Endodermal cell (in vitro differentiated cells): ENCODE measurements around the gene MYH16. TPM values are rescaled to one million over a fixed set of nuclear protein-coding genes. Genes with fewer than 3 reads are reported as not detected.
A peak's percentile ranks its signal among the peaks of the same experiment; 100 is the strongest.
"Not testable (repeated sequence)": the region's sequence is repeated elsewhere in the genome, so short reads cannot be mapped to it uniquely, and the experiment has no call there.

ENCODE experiments used
- DNase-seq: peaks from one replicate; pipeline ENCODE4 v3.0.0-alpha.2; 2017
- H3K27ac ChIP-seq: 2 replicates; pipeline ENCODE4 v1.5.1; 2013; ENCODE audit warnings: mild to moderate bottlenecking, low read depth, low read length, moderate library complexity
- H3K27me3 ChIP-seq: 2 replicates; pipeline ENCODE4 v1.6.1; 2013; ENCODE audit warnings: mild to moderate bottlenecking, low read length, moderate library complexity; ENCODE audit not compliant: insufficient read depth, control insufficient read depth, poor library complexity, severe bottlenecking
- H3K36me3 ChIP-seq: 2 replicates; pipeline ENCODE4 v1.7.0; 2013; ENCODE audit warnings: mild to moderate bottlenecking, low read length, moderate library complexity; ENCODE audit not compliant: control insufficient read depth, insufficient read depth
- H3K4me1 ChIP-seq: one replicate; pipeline ENCODE4 v1.7.0; 2013; ENCODE audit warnings: low read length; ENCODE audit not compliant: control insufficient read depth, insufficient read depth
- H3K4me3 ChIP-seq: 2 replicates; pipeline ENCODE4 v1.5.1; 2013; ENCODE audit warnings: mild to moderate bottlenecking, low read length, moderate library complexity
- H3K9ac ChIP-seq: 2 replicates; pipeline ENCODE4 v1.6.1; 2013; ENCODE audit warnings: mild to moderate bottlenecking, low read length, moderate library complexity; ENCODE audit not compliant: poor library complexity, severe bottlenecking; ENCODE audit errors: extremely low read depth
- H3K9me3 ChIP-seq: 2 replicates; pipeline ENCODE4 v1.6.1; 2013; ENCODE audit warnings: mild to moderate bottlenecking, low read length, moderate library complexity; ENCODE audit not compliant: control insufficient read depth
- H3K27ac Mint-ChIP-seq: 2 replicates; pipeline ENCODE4 v1.8.0; 2020; ENCODE audit warnings: mixed read lengths
- H3K27me3 Mint-ChIP-seq: 2 replicates; pipeline ENCODE4 v1.8.0; 2021; ENCODE audit warnings: mild to moderate bottlenecking, mixed read lengths; ENCODE audit not compliant: insufficient read depth
- H3K36me3 Mint-ChIP-seq: 2 replicates; pipeline ENCODE4 v1.8.0; 2020; ENCODE audit warnings: low read depth, mixed read lengths
- H3K4me1 Mint-ChIP-seq: 2 replicates; pipeline ENCODE4 v1.8.0; 2020; ENCODE audit warnings: mixed read lengths
- H3K4me3 Mint-ChIP-seq: 2 replicates; pipeline ENCODE4 v1.8.0; 2020; ENCODE audit warnings: mild to moderate bottlenecking, moderate library complexity, mixed read lengths
- H3K9me3 Mint-ChIP-seq: 2 replicates; pipeline ENCODE4 v1.8.0; 2020; ENCODE audit warnings: mild to moderate bottlenecking, mixed read lengths
- CTCF ChIP-seq: fragments of 200-600 bp; sonication (generic); conservative IDR thresholded peaks from 2 replicates; pipeline ENCODE4 v1.5.0; 2021; ENCODE audit warnings: antibody characterized with exemption, mild to moderate bottlenecking
- WGBS, 2 experiments: methylation state at CpG; one replicate each; pipeline versions ENCODE4 v1.1.5 to v1.1.7; 2013; ENCODE audit warnings: missing lambda C conversion rate in 2 of 2, mixed read lengths in 1 of 2; ENCODE audit not compliant: insufficient coverage in 1 of 2, insufficient read length in 1 of 2; 5-methylcytosine and 5-hydroxymethylcytosine counted together
- total RNA-seq, 2 donors: library from RNA; stranded (reverse); fragmentation: NEBNext Ultra II Directional in 1 of 2; extraction: Animal tissue kit (Norgen Biotek cat#: 25700) in 1 of 2; gene quantifications; 2 replicates in 1 of 2; 3 replicates in 1 of 2; pipeline ENCODE4 v1.2.1, GENCODE V29; 2021

Gene MYH16
- total RNA-seq, 2 donors from 2014 or later = not detected

GRCh38 chr7:99326408-99326782 lies 53.8 kb downstream of the MYH16 start:
- Histone ChIP-seq H3K4me1 (peaks cover 2% of the 10 kb centered on the region), H3K27ac (peak overlapping the region; percentile 51), H3K9me3 (no peaks in the 10 kb centered on the region), H3K27me3 (no peaks in the 10 kb centered on the region), H3K9ac (peak overlapping the region; percentile 86), H3K4me3 (peak overlapping the region; percentile 100), H3K36me3 (peaks cover 9% of the 10 kb centered on the region)
- TF ChIP-seq CTCF = no peak
- Mint-ChIP-seq H3K9me3 (no peaks in the 10 kb centered on the region), H3K4me1 (peaks cover 17% of the 10 kb centered on the region), H3K36me3 (peaks cover 7% of the 10 kb centered on the region), H3K27me3 (no peaks in the 10 kb centered on the region), H3K4me3 (peak overlapping the region; percentile 90), H3K27ac (peak overlapping the region; percentile 86)
- 0 to 11% methylated on average over 8 to 10 of the region's 10 CpGs for WGBS, 2 experiments
- DNase-seq = no peak

GRCh38 chr7:99330314-99330961 lies 57.8 kb downstream of the MYH16 start:
- not testable (repeated sequence) for DNase-seq, H3K27ac ChIP-seq, H3K4me1 Mint-ChIP-seq, H3K9ac ChIP-seq, H3K27me3 ChIP-seq, H3K27me3 Mint-ChIP-seq, H3K4me3 Mint-ChIP-seq, H3K27ac Mint-ChIP-seq, H3K4me3 ChIP-seq, H3K9me3 Mint-ChIP-seq, H3K4me1 ChIP-seq, H3K9me3 ChIP-seq
- peaks cover 31% of the 10 kb centered on the region for H3K36me3 ChIP-seq
- peaks cover 31% of the 10 kb centered on the region for H3K36me3 Mint-ChIP-seq
- 85 to 86% methylated on average over 4 to 8 of the region's 8 CpGs for WGBS, 2 experiments

- H3K9me3 Mint-ChIP-seq = no peaks in the 10 kb centered on the region
- peaks cover 35% of the 10 kb centered on the region for H3K36me3 Mint-ChIP-seq
- peaks cover 36% of the 10 kb centered on the region for H3K36me3 ChIP-seq
- 87 to 100% methylated on average over 1 to 2 of the region's 2 CpGs for WGBS, 2 experiments
- H3K4me1 ChIP-seq = no peaks in the 10 kb centered on the region
- H3K9me3 ChIP-seq = no peaks in the 10 kb centered on the region
- H3K27me3 Mint-ChIP-seq = no peaks in the 10 kb centered on the region
- H3K4me3 Mint-ChIP-seq = no peak overlapping the region
- H3K27ac Mint-ChIP-seq = no peak overlapping the region
- H3K4me3 ChIP-seq = no peak overlapping the region
- TF ChIP-seq CTCF = no peak
- H3K27me3 ChIP-seq = no peaks in the 10 kb centered on the region
- DNase-seq = no peak
- no peak overlapping the region for H3K27ac ChIP-seq
- no peak overlapping the region for H3K9ac ChIP-seq
- peaks cover 9% of the 10 kb centered on the region for H3K4me1 Mint-ChIP-seq
Observed at GRCh38 chr7:99331002-99331401, 58.4 kb downstream of the MYH16 start.

GRCh38 chr7:99339595-99339994 lies 67.0 kb downstream of the MYH16 start:
- 94 to 98% methylated on average over 1 to 3 of the region's 3 CpGs for WGBS, 2 experiments
- Histone ChIP-seq H3K4me1 (no peaks in the 10 kb centered on the region), H3K9ac (no peak overlapping the region), H3K9me3 (no peaks in the 10 kb centered on the region), H3K27ac (no peak overlapping the region), H3K36me3 (peaks cover 71% of the 10 kb centered on the region), H3K27me3 (no peaks in the 10 kb centered on the region), H3K4me3 (no peak overlapping the region)
- H3K27me3 Mint-ChIP-seq = no peaks in the 10 kb centered on the region
- H3K36me3 Mint-ChIP-seq = peaks cover 69% of the 10 kb centered on the region
- no peaks in the 10 kb centered on the region for H3K9me3 Mint-ChIP-seq
- DNase-seq = no peak
- no peak overlapping the region for H3K4me3 Mint-ChIP-seq
- no peaks in the 10 kb centered on the region for H3K4me1 Mint-ChIP-seq
- no peak for TF ChIP-seq CTCF
- no peak overlapping the region for H3K27ac Mint-ChIP-seq
